Neural crest cell (in vitro differentiated cells): Measurements from ENCODE around the gene SLC22A6. TPM values are rescaled to one million over a fixed set of nuclear protein-coding genes. Genes with fewer than 3 reads are reported as not detected.

Experiments used
- DNase-seq: peaks from one replicate; pipeline ENCODE4 v3.0.0; 2021; ENCODE audit warnings: low read depth, mixed read lengths, low spot score
- H3K27ac Mint-ChIP-seq: one replicate; pipeline ENCODE4 v1.8.0; 2021; ENCODE audit warnings: mild to moderate bottlenecking, mixed read lengths; ENCODE audit not compliant: unreplicated experiment
- H3K27me3 Mint-ChIP-seq: 2 replicates; pipeline ENCODE4 v1.8.0; 2021; ENCODE audit warnings: low read depth, mild to moderate bottlenecking, mixed read lengths
- H3K36me3 Mint-ChIP-seq: 2 replicates; pipeline ENCODE4 v1.8.0; 2021; ENCODE audit warnings: low read depth, mild to moderate bottlenecking, mixed read lengths
- H3K4me1 Mint-ChIP-seq: 2 replicates; pipeline ENCODE4 v1.8.0; 2021; ENCODE audit warnings: mixed read lengths
- H3K4me3 Mint-ChIP-seq: one replicate; pipeline ENCODE4 v1.8.0; 2021; ENCODE audit warnings: mild to moderate bottlenecking, mixed read lengths
- H3K9me3 Mint-ChIP-seq: 2 replicates; pipeline ENCODE4 v1.8.0; 2021; ENCODE audit warnings: mixed read lengths
- CTCF ChIP-seq: fragments of 200-600 bp; sonication (generic); conservative IDR thresholded peaks from 2 replicates; pipeline ENCODE4 v1.5.0; 2021; ENCODE audit warnings: antibody characterized with exemption, mild to moderate bottlenecking
- long read RNA-seq: library from polyadenylated mRNA; unstranded; transcript quantifications from one replicate; pipeline ENCODE4 v2.0.0, GENCODE V29; 2020
- total RNA-seq: library from RNA; stranded (reverse); gene quantifications from 2 replicates; pipeline ENCODE4 v1.2.1, GENCODE V29; 2021

Gene SLC22A6, protein sequence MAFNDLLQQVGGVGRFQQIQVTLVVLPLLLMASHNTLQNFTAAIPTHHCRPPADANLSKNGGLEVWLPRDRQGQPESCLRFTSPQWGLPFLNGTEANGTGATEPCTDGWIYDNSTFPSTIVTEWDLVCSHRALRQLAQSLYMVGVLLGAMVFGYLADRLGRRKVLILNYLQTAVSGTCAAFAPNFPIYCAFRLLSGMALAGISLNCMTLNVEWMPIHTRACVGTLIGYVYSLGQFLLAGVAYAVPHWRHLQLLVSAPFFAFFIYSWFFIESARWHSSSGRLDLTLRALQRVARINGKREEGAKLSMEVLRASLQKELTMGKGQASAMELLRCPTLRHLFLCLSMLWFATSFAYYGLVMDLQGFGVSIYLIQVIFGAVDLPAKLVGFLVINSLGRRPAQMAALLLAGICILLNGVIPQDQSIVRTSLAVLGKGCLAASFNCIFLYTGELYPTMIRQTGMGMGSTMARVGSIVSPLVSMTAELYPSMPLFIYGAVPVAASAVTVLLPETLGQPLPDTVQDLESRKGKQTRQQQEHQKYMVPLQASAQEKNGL
- not detected in 2 replicates for total RNA-seq
- long read RNA-seq: 0 reads

DNA sequence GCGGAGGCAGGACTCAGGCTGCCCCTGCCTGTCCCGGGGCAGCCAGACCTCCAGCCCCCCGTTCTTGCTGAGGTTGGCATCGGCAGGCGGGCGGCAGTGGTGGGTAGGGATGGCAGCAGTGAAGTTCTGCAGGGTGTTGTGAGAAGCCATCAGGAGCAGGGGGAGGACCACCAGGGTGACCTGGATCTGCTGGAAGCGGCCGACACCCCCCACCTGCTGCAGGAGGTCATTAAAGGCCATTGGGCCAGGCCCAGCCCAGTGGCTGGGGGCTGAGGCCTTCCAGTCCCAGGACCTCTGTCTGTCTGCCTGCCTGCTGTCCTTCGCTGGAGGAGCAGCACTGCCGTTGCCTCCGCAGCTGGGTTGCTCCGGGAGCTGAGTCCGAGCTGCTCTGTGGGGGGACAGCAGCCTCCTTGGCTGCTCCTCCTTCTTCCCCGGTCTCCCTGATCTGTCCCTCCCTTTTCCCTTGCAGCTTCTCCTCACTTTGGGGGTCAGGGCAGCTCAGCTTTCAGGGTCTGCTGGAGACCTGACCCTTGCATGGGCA, at the start of gene SLC22A6:
Gene SLC22A6, minus strand, starts transcription at position 517 of the 541 bp plus-strand sequence. Its CDS starts 277 bp downstream, at position 240.
- no peak for TF ChIP-seq CTCF
- no peaks in the 10 kb centered on the region for H3K27me3 Mint-ChIP-seq
- H3K27ac Mint-ChIP-seq: peak within 1 kb of the TSS; percentile 67
- no peak within 1 kb of the TSS for H3K4me3 Mint-ChIP-seq
- H3K36me3 Mint-ChIP-seq: no peaks in the 10 kb centered on the region
- H3K4me1 Mint-ChIP-seq: peaks cover 10% of the 10 kb centered on the region
- DNase-seq: no peak
- H3K9me3 Mint-ChIP-seq: no peaks in the 10 kb centered on the region

GRCh38 chr11:63032457-63032856, 47.7 kb upstream of the SLC22A6 start:
- Mint-ChIP-seq H3K4me3 (no peak overlapping the region), H3K9me3 (peaks cover 3% of the 10 kb centered on the region), H3K27ac (no peak overlapping the region), H3K27me3 (peaks cover 21% of the 10 kb centered on the region), H3K36me3 (no peaks in the 10 kb centered on the region), H3K4me1 (peaks cover 4% of the 10 kb centered on the region)
- no peak for TF ChIP-seq CTCF
- DNase-seq: no peak

GRCh38 chr11:63023841-63024648, 39.3 kb upstream of the SLC22A6 start:
- peak; percentile 98 for TF ChIP-seq CTCF
- DNase-seq: peak; percentile 98
- no peaks in the 10 kb centered on the region for H3K9me3 Mint-ChIP-seq
- peaks cover 3% of the 10 kb centered on the region for H3K27me3 Mint-ChIP-seq
- H3K36me3 Mint-ChIP-seq: no peaks in the 10 kb centered on the region
- H3K4me1 Mint-ChIP-seq: peaks cover 10% of the 10 kb centered on the region
- no peak overlapping the region for H3K4me3 Mint-ChIP-seq
- no peak overlapping the region for H3K27ac Mint-ChIP-seq

DNA sequence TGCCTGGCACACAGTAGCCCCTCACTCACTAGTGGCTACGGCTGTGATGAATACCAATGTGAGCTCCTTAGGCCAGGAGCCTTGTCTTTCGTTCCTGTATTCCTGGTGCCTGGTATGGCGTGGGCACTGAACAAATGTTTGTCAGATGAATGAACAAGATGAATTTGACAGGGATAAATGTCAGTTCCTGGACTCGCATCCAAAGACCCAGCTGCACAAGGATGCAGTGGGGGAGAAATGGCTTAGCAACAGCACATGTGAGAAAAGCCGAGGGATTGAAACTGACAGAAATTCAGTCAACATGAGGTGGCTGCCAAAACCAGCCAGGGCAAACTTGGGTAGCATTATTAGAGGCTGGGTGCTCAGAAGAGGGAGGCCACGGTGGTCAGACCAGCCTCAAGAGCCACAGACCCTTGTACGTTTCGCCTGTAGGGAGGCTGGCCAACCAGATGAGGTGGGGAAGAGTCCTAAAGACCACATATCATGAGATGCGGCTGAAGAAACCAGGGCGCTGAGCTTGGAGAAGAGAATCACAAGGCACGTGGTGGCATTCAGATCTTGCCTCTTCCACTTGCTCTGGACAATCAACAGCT, 38.6 kb upstream of the SLC22A6 start:
- no peaks in the 10 kb centered on the region for H3K36me3 Mint-ChIP-seq
- no peaks in the 10 kb centered on the region for H3K9me3 Mint-ChIP-seq
- H3K4me1 Mint-ChIP-seq: peaks cover 10% of the 10 kb centered on the region
- no peak overlapping the region for H3K4me3 Mint-ChIP-seq
- no peak for TF ChIP-seq CTCF
- no peak for DNase-seq
- peaks cover 3% of the 10 kb centered on the region for H3K27me3 Mint-ChIP-seq
- H3K27ac Mint-ChIP-seq: no peak overlapping the region

DNA sequence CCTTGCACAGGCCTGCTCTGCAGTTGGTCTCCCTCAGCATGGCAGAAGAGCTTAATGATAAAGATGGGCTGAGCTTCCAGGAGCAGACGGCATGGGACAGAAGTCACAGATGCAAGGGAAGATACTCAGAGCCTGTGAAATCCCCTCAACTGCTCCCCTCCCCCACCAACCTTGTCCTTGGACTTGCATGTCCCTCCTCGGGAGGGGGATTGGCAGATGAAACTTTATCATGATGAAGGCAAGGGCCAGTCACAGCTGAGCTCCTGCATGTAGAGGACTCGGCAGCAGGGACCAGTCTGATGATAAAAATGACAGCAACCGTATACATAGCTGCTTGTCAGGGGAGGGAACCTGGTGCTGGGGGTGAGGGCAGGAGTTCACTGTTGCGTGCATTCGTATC, 37.7 kb upstream of the SLC22A6 start:
- H3K9me3 Mint-ChIP-seq: no peaks in the 10 kb centered on the region
- H3K4me1 Mint-ChIP-seq: peaks cover 10% of the 10 kb centered on the region
- no peaks in the 10 kb centered on the region for H3K36me3 Mint-ChIP-seq
- no peak for DNase-seq
- peaks cover 5% of the 10 kb centered on the region for H3K27me3 Mint-ChIP-seq
- no peak for TF ChIP-seq CTCF
- H3K27ac Mint-ChIP-seq: no peak overlapping the region
- H3K4me3 Mint-ChIP-seq: no peak overlapping the region
